ENCODE results near the gene DTNB.

- TF ChIP-seq POLR2AphosphoS5 (IDR thresholded peaks at IDR 0.05) (no peak), EP300 (conservative IDR thresholded peaks at IDR 0.05; ENCODE audit: poor library complexity, severe bottlenecking) (no peak), CTCF (IDR thresholded peaks at IDR 0.05; ENCODE audit: poor library complexity, severe bottlenecking) (no peak), TAF1 (IDR thresholded peaks at IDR 0.05; ENCODE audit: low read depth) (no peak)
Observed at GRCh38 chr2:25483607-25484266, 189.6 kb downstream of the DTNB start.
